ENCODE results near the gene DNAJC7.

GRCh38 chr17:41967141-41967920, 49.9 kb downstream of the DNAJC7 start:
- no peak for TF ChIP-seq POLR2A (IDR thresholded peaks at IDR 0.05)
- no peak for TF ChIP-seq CTCF (IDR thresholded peaks at IDR 0.05)

All from lower leg skin (tissue), 3 donors.